Spleen (tissue), 7 donors: ENCODE results near the gene PPP4R3A.

Source experiments
- CTCF ChIP-seq, 11 experiments: fragments of 200-600 bp in 7 of 11; fragments of 450-650 bp in 4 of 11; sonication (generic) in 4 of 11; IDR thresholded peaks in 8 of 11; conservative IDR thresholded peaks in 3 of 11; 1 replicate in 7 of 11; 2 replicates in 4 of 11; pipeline versions ENCODE4 v1.4.0 to v1.8.0; 2016 to 2021; ENCODE audit warnings: antibody characterized with exemption in 11 of 11, inconsistent platforms in 4 of 11, mild to moderate bottlenecking in 1 of 11
- POLR2A ChIP-seq, 3 donors: fragments of 450-650 bp; IDR thresholded peaks; one replicate each; pipeline ENCODE4 v1.5.1; 2017; ENCODE audit warnings: antibody characterized with exemption in 3 of 3, mild to moderate bottlenecking in 1 of 3
- POLR2AphosphoS5 ChIP-seq, 3 donors: sonication (generic); formaldehyde crosslinking; IDR thresholded peaks; one replicate each; pipeline ENCODE4 v1.5.1; 2017; ENCODE audit warnings: antibody characterized with exemption in 3 of 3
- donor health status: DM: no; HTN: no; CAD: no; lungs with moderate emphysema.
- donor health status: DM: no; HTN: no; CAD: no.
- donor health status: DM: no; HTN: no; CAD: no.

- TF ChIP-seq CTCF (IDR thresholded peaks at IDR 0.05 in 8 of 11, conservative IDR thresholded peaks at IDR 0.05 in 3 of 11) (no peak), POLR2AphosphoS5 (IDR thresholded peaks at IDR 0.05) (no peak), POLR2A (IDR thresholded peaks at IDR 0.05) (no peak)
Measured at GRCh38 chr14:91409928-91410718, 100.0 kb downstream of the PPP4R3A start.
